PC-3 (cell line): Measurements from ENCODE around the gene HOXC11. TPM values are rescaled to one million over a fixed set of nuclear protein-coding genes. Genes with fewer than 3 reads are reported as not detected.

Experiments
- ATAC-seq: fragments of 200-7000 bp; cut with Tn5 transposase; 2 replicates; pipeline ENCODE4 v1.9.1; 2020; ENCODE audit warnings: mild to moderate bottlenecking, moderate library complexity
- BruUV-seq: library from RNA; stranded (reverse); fragments of 400-500 nt; replicated peaks from 2 replicates; lab custom pipeline; 2021; lab: Mats Ljungman, UMichigan
- CTCF ChIA-PET: fragments of 300-600 bp; sonication (Branson Sonifier 250); formaldehyde crosslinking; loops from one replicate; lab custom pipeline; 2022; ENCODE audit warnings: antibody characterized with exemption; lab: Charles Lee
- POLR2A ChIA-PET: fragments of 300-600 bp; sonication (Branson Sonifier 250); formaldehyde crosslinking; loops from one replicate; lab custom pipeline; 2022; ENCODE audit warnings: antibody characterized with exemption; ENCODE audit not compliant: unreplicated experiment; lab: Charles Lee
- DNase-seq: peaks from one replicate; pipeline ENCODE4 v3.0.0-alpha.2; 2015
- H2AFZ ChIP-seq: fragments of 300-600 bp; sonication (generic); 2 replicates; pipeline ENCODE4 v1.6.0; 2016; ENCODE audit warnings: antibody characterized with exemption, low read length
- H3F3A ChIP-seq: fragments of 300-600 bp; sonication (generic); one replicate; pipeline ENCODE4 v1.6.0; 2017; ENCODE audit warnings: antibody characterized with exemption, low read length, control low read depth, mild to moderate bottlenecking; ENCODE audit not compliant: unreplicated experiment
- H3K27ac ChIP-seq: fragments of 300-600 bp; sonication (generic); 2 replicates; pipeline ENCODE4 v1.5.1; 2016; ENCODE audit warnings: mild to moderate bottlenecking, low read length
- H3K27me3 ChIP-seq: fragments of 300-600 bp; sonication (generic); 2 replicates; pipeline ENCODE4 v1.6.1; 2016; ENCODE audit warnings: low read length, mixed read lengths
- H3K36me3 ChIP-seq: fragments of 300-600 bp; sonication (generic); 2 replicates; pipeline ENCODE4 v1.6.1; 2016; ENCODE audit warnings: low read depth, mixed run types, low read length, mixed read lengths
- H3K4me1 ChIP-seq: fragments of 300-600 bp; sonication (generic); 2 replicates; pipeline ENCODE4 v1.5.1; 2016; ENCODE audit warnings: low read length; ENCODE audit not compliant: insufficient read depth
- H3K4me2 ChIP-seq: fragments of 300-600 bp; sonication (generic); 2 replicates; pipeline ENCODE4 v1.6.0; 2016; ENCODE audit warnings: low read length
- H3K4me3 ChIP-seq: fragments of 300-600 bp; sonication (generic); 2 replicates; pipeline ENCODE4 v1.5.1; 2016; ENCODE audit warnings: mild to moderate bottlenecking, low read length, mixed read lengths
- H3K79me2 ChIP-seq: fragments of 300-600 bp; sonication (generic); 2 replicates; pipeline ENCODE4 v1.6.1; 2017; ENCODE audit warnings: low read length, mixed read lengths
- H3K9ac ChIP-seq: fragments of 300-600 bp; sonication (generic); 2 replicates; pipeline ENCODE4 v1.6.0; 2016; ENCODE audit warnings: mild to moderate bottlenecking, low read length
- H3K9me2 ChIP-seq: fragments of 300-600 bp; sonication (generic); replicated peaks from 2 replicates; pipeline ENCODE4 v1.6.1; 2016; ENCODE audit warnings: mixed run types, low read length, mixed read lengths
- H3K9me3 ChIP-seq: fragments of 300-600 bp; sonication (generic); 2 replicates; pipeline ENCODE4 v1.6.1; 2016; ENCODE audit warnings: low read length, mixed read lengths
- H4K20me1 ChIP-seq: fragments of 300-600 bp; sonication (generic); 2 replicates; pipeline ENCODE4 v1.6.1; 2016; ENCODE audit warnings: low read length, mixed read lengths
- CTCF ChIP-seq: fragments of 300-600 bp; sonication (generic); conservative IDR thresholded peaks from 2 replicates; pipeline ENCODE4 v1.5.1; 2017; ENCODE audit warnings: antibody characterized with exemption, low read depth, mild to moderate bottlenecking, low read length
- EZH2 ChIP-seq: fragments of 300-600 bp; sonication (generic); IDR thresholded peaks from one replicate; pipeline ENCODE4 v1.6.1; 2017; ENCODE audit warnings: antibody characterized with exemption, mild to moderate bottlenecking, low read length; ENCODE audit not compliant: unreplicated experiment
- EZH2phosphoT487 ChIP-seq: fragments of 300-600 bp; sonication (generic); IDR thresholded peaks from 2 replicates; pipeline ENCODE4 v1.6.1; 2018; ENCODE audit warnings: mild to moderate bottlenecking, antibody characterized with exemption, low read length, borderline replicate concordance
- intact Hi-C: fragments of 100-400 bp; cut with micrococcal nuclease; formaldehyde crosslinking; loops from 2 replicates; pipeline ENCODE4 v1.9.0; 2023
- total RNA-seq: library from RNA; depleted of rRNA; stranded (reverse); fragments of >200 nt; gene quantifications from 2 replicates; pipeline ENCODE4 v1.2.3, GENCODE V29; 2014

The HOXC11 gene
- total RNA-seq, 1 experiment from 2014 or later = 0.84 TPM

- POLR2A ChIA-PET = no interaction called here
- no peak for DNase-seq
- CTCF ChIA-PET = no interaction called here
- TF ChIP-seq CTCF (no peak), EZH2 (no peak), EZH2phosphoT487 (no peak)
- Histone ChIP-seq H3K27ac (no peak overlapping the region), H3K36me3 (peaks cover 8% of the 10 kb centered on the region; the same call in 1 of the 2 replicates), H3K4me2 (no peak overlapping the region), H3K27me3 (no peaks in the 10 kb centered on the region), H3K9me3 (no peaks in the 10 kb centered on the region), H3K9me2 (no peaks in the 10 kb centered on the region), H3F3A (no peaks in the 10 kb centered on the region), H3K4me3 (no peak overlapping the region), H4K20me1 (no peaks in the 10 kb centered on the region), H3K4me1 (peaks cover 21% of the 10 kb centered on the region), H2AFZ (no peak overlapping the region), H3K9ac (no peak overlapping the region), H3K79me2 (peaks cover 18% of the 10 kb centered on the region)
- no peak for ATAC-seq
- BruUV-seq = no TSS peak
- intact Hi-C loops = no loop called here
Observed at GRCh38 chr12:53947743-53948142, 25.2 kb upstream of the HOXC11 start.

- peak; percentile 52 for DNase-seq
- no peak for TF ChIP-seq EZH2
- TF ChIP-seq CTCF = peak; percentile 21; the same call in 1 of the 2 replicates
- Histone ChIP-seq H4K20me1 (no peaks in the 10 kb centered on the region), H3K9me3 (no peaks in the 10 kb centered on the region), H3K79me2 (peaks cover 6% of the 10 kb centered on the region), H3K4me1 (peaks cover 14% of the 10 kb centered on the region), H3K27me3 (no peaks in the 10 kb centered on the region), H2AFZ (no peak overlapping the region), H3K36me3 (peaks cover 8% of the 10 kb centered on the region; the same call in 1 of the 2 replicates), H3K4me2 (no peak overlapping the region), H3K9me2 (no peaks in the 10 kb centered on the region), H3K9ac (no peak overlapping the region), H3F3A (no peaks in the 10 kb centered on the region), H3K4me3 (no peak overlapping the region), H3K27ac (no peak overlapping the region)
- no TSS peak for BruUV-seq
- ChIA-PET POLR2A (no interaction called here), CTCF (interaction anchor here (0.6 kb wide), 1 partner anchor 192 kb away, joined by 5 read pairs; no protein-coding TSS in a partner anchor)
- peak; percentile 30; the same call in 1 of the 2 replicates for ATAC-seq
- intact Hi-C loops = no loop called here
Observed at GRCh38 chr12:53948650-53949593, 24.0 kb upstream of the HOXC11 start.
